ENCODE data around the gene C12orf57.

GRCh38 chr12:6948873-6949594 lies 5.2 kb downstream of the C12orf57 start:
- TF ChIP-seq, protein P1, sequence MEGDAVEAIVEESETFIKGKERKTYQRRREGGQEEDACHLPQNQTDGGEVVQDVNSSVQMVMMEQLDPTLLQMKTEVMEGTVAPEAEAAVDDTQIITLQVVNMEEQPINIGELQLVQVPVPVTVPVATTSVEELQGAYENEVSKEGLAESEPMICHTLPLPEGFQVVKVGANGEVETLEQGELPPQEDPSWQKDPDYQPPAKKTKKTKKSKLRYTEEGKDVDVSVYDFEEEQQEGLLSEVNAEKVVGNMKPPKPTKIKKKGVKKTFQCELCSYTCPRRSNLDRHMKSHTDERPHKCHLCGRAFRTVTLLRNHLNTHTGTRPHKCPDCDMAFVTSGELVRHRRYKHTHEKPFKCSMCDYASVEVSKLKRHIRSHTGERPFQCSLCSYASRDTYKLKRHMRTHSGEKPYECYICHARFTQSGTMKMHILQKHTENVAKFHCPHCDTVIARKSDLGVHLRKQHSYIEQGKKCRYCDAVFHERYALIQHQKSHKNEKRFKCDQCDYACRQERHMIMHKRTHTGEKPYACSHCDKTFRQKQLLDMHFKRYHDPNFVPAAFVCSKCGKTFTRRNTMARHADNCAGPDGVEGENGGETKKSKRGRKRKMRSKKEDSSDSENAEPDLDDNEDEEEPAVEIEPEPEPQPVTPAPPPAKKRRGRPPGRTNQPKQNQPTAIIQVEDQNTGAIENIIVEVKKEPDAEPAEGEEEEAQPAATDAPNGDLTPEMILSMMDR (IDR thresholded peaks at IDR 0.05; ENCODE audit: control extremely low read depth in 1 of 3, insufficient read depth in 1 of 3, low read depth in 1 of 3, low read length in 3 of 3), result peak in 1 of 3 experiments; percentile 40; a peak in 1 of 4 replicates
- TF ChIP-seq CHD2 (IDR thresholded peaks at IDR 0.05; ENCODE audit: low read length), result no peak
- no peak for TF ChIP-seq POLR2AphosphoS5 (IDR thresholded peaks at IDR 0.05; ENCODE audit: low read depth, low read length)
- no peak for TF ChIP-seq SRF (IDR thresholded peaks at IDR 0.05; ENCODE audit: low read depth, low read length)
- no peak for TF ChIP-seq TBP (IDR thresholded peaks at IDR 0.05; ENCODE audit: low read depth, low read length)
- no peak for TF ChIP-seq RNF2 (IDR thresholded peaks at IDR 0.05; ENCODE audit: borderline replicate concordance, low read depth, low read length, missing control alignments, poor library complexity, severe bottlenecking)
- TF ChIP-seq EP300 (IDR thresholded peaks at IDR 0.05; ENCODE audit: borderline replicate concordance in 1 of 2, low read depth in 2 of 2, low read length in 2 of 2), result no peak
- TF ChIP-seq RXRA (IDR thresholded peaks at IDR 0.05; ENCODE audit: insufficient read depth, low read depth, low read length), result no peak
- TF ChIP-seq GTF2F1 (IDR thresholded peaks at IDR 0.05; ENCODE audit: borderline replicate concordance, low read depth, low read length), result no peak
- no peak for TF ChIP-seq CBX5 (IDR thresholded peaks at IDR 0.05; ENCODE audit: low read depth, low read length)
- TF ChIP-seq FOSL1 (IDR thresholded peaks at IDR 0.05; ENCODE audit: insufficient read depth, low read depth, low read length), result no peak
- TF ChIP-seq KDM1A (IDR thresholded peaks at IDR 0.05; ENCODE audit: borderline replicate concordance, low read length), result no peak

Data from H1 (cell line).